HEK293 (cell line): ENCODE data around the gene FPR1.

Experiments used
- CTCF ChIA-PET: fragments of 350-600 bp; formaldehyde crosslinking; extraction: SDS; loops from one replicate; lab custom pipeline; 2021; ENCODE audit warnings: antibody characterized with exemption; lab: Yijun Ruan, JAX
- POLR2A ChIA-PET: fragments of 300-600 bp; formaldehyde crosslinking; extraction: SDS; loops from one replicate; lab custom pipeline; 2020; ENCODE audit warnings: antibody characterized with exemption, inconsistent platforms; lab: Yijun Ruan, JAX
- H3K27ac ChIP-seq: fragments of 200-500 bp; sonication (Bioruptor generic); 2 replicates; pipeline ENCODE4 v1.5.1; 2014; ENCODE audit warnings: low read depth, low read length, control low read depth, inconsistent platforms; ENCODE audit errors: extremely low read depth
- H3K36me3 ChIP-seq, 2 experiments: fragments of 200-500 bp in 1 of 2; sonication (Bioruptor generic) in 1 of 2; 1 replicate in 1 of 2; 2 replicates in 1 of 2; pipeline ENCODE4 v1.5.1; 2014 to 2017; ENCODE audit warnings: inconsistent platforms in 2 of 2, low read length in 2 of 2; ENCODE audit not compliant: control insufficient read depth in 2 of 2, insufficient read depth in 1 of 2
- H3K4me1 ChIP-seq: fragments of 200-500 bp; sonication (Bioruptor generic); 2 replicates; pipeline ENCODE4 v1.5.1; 2014; ENCODE audit warnings: mild to moderate bottlenecking, low read length, inconsistent platforms; ENCODE audit not compliant: control insufficient read depth, insufficient read depth
- H3K4me3 ChIP-seq: 2 replicates; pipeline ENCODE4 v1.5.1; 2011; ENCODE audit warnings: low read depth, mild to moderate bottlenecking, control low read depth, low read length, moderate library complexity
- H3K9me3 ChIP-seq: fragments of 200-500 bp; sonication (Bioruptor generic); 2 replicates; pipeline ENCODE4 v1.5.1; 2014; ENCODE audit warnings: low read depth, low read length, inconsistent platforms; ENCODE audit not compliant: control insufficient read depth, insufficient read depth
- FEZF1 ChIP-seq: fragments of 450-650 bp; formaldehyde crosslinking; IDR thresholded peaks from 2 replicates; pipeline ENCODE4 v1.5.1; 2016; ENCODE audit warnings: missing biosample characterization, missing genetic modification characterization
- HIC1 ChIP-seq: fragments of 450-650 bp; formaldehyde crosslinking; IDR thresholded peaks from 2 replicates; pipeline ENCODE4 v1.5.1; 2016; ENCODE audit warnings: missing biosample characterization, missing genetic modification characterization
- OSR2 ChIP-seq: fragments of 450-650 bp; formaldehyde crosslinking; IDR thresholded peaks from 2 replicates; pipeline ENCODE4 v1.5.1; 2016; ENCODE audit warnings: missing biosample characterization, missing genetic modification characterization
- PRDM2 ChIP-seq: fragments of 450-650 bp; formaldehyde crosslinking; IDR thresholded peaks from 2 replicates; pipeline ENCODE4 v1.5.1; 2016; ENCODE audit warnings: missing biosample characterization, missing genetic modification characterization, borderline replicate concordance
- SP3 ChIP-seq: fragments of 450-650 bp; formaldehyde crosslinking; IDR thresholded peaks from 2 replicates; pipeline ENCODE4 v1.5.1; 2016; ENCODE audit warnings: missing biosample characterization, missing genetic modification characterization
- ZNF280C ChIP-seq: fragments of 450-650 bp; formaldehyde crosslinking; IDR thresholded peaks from 2 replicates; pipeline ENCODE4 v1.5.1; 2016; ENCODE audit warnings: missing biosample characterization, missing genetic modification characterization
- ZNF350 ChIP-seq: fragments of 450-650 bp; formaldehyde crosslinking; IDR thresholded peaks from 2 replicates; pipeline ENCODE4 v1.5.0; 2017; ENCODE audit warnings: missing biosample characterization, mild to moderate bottlenecking, missing genetic modification characterization
- ZNF398 ChIP-seq: fragments of 450-650 bp; formaldehyde crosslinking; IDR thresholded peaks from 2 replicates; pipeline ENCODE4 v1.5.1; 2017; ENCODE audit warnings: missing biosample characterization, missing genetic modification characterization
- ZNF530 ChIP-seq: fragments of 450-650 bp; formaldehyde crosslinking; IDR thresholded peaks from 2 replicates; pipeline ENCODE4 v1.5.1; 2016; ENCODE audit warnings: low read depth, missing biosample characterization, missing genetic modification characterization
- ZNF660 ChIP-seq: fragments of 450-650 bp; IDR thresholded peaks from 2 replicates; pipeline ENCODE4 v1.5.1; 2018; ENCODE audit warnings: missing biosample characterization, mild to moderate bottlenecking, missing genetic modification characterization
- TF ChIP-seq, protein P1 (sequence below): fragments of 450-650 bp; formaldehyde crosslinking; conservative IDR thresholded peaks from 2 replicates; pipeline ENCODE4 v1.5.1; 2016; ENCODE audit warnings: low read depth, missing biosample characterization, missing genetic modification characterization

The FPR1 gene

DNA sequence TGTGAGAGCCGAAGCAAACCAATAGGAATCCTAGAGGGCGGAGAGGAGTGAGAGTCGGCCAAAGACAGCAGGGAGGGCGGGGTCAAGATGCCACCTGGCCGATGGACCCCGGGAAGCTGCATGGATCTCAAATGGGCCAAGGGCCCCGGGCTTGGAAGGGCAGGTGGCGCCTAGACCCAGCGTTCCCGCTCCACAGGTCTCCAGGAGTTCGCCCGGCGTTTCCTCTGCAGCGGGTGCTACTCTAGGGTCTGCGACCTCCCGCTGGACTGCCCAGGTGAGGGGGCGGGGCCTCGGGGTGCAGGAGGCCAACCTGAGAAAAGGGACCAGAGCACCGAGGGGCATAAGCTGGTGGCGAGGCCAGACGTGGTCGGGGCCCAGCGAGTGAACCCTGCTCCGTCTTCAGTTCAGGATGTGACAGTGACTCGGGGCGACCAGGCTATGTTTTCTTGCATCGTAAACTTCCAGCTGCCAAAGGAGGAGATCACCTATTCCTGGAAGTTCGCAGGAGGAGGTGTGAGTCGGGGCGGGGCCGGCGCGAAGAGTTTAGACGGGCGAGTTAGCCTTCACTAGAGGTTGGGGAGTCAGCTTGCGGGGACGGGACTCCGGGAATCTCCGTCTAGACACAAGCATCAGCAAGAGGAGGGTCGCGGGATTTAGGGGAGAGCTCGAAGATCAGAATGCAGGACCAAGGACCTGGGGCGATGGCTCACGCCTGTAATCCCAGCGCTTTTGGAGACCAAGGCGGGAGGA lies 48.7 kb downstream of the FPR1 start:
- ChIA-PET POLR2A (interaction anchor here (1.3 to 4.3 kb wide), 4 partner anchors 8 to 15 kb away, joined by 3 to 30 read pairs (median 14); partner anchors contain the start of gene SPACA6), CTCF (interaction anchor here (0.6 to 1.2 kb wide), 2 partner anchors 28 to 516 kb away, joined by 3 to 4 read pairs; no protein-coding TSS in a partner anchor)
- peaks cover 3% of the 10 kb centered on the region; the same call in 1 of the 2 replicates for H3K4me1 ChIP-seq
- H3K27ac ChIP-seq = no peak overlapping the region
- H3K4me3 ChIP-seq = no peak overlapping the region
- no peaks in the 10 kb centered on the region for H3K9me3 ChIP-seq
- peaks cover 33 to 76% of the 10 kb centered on the region in 2 experiments for H3K36me3 ChIP-seq
- TF ChIP-seq HIC1 (tag by site-specific recombination) (0 out of 2 replicates have a peak, but pooled peaks have one; percentile 16), ZNF280C (no peak)

DNA sequence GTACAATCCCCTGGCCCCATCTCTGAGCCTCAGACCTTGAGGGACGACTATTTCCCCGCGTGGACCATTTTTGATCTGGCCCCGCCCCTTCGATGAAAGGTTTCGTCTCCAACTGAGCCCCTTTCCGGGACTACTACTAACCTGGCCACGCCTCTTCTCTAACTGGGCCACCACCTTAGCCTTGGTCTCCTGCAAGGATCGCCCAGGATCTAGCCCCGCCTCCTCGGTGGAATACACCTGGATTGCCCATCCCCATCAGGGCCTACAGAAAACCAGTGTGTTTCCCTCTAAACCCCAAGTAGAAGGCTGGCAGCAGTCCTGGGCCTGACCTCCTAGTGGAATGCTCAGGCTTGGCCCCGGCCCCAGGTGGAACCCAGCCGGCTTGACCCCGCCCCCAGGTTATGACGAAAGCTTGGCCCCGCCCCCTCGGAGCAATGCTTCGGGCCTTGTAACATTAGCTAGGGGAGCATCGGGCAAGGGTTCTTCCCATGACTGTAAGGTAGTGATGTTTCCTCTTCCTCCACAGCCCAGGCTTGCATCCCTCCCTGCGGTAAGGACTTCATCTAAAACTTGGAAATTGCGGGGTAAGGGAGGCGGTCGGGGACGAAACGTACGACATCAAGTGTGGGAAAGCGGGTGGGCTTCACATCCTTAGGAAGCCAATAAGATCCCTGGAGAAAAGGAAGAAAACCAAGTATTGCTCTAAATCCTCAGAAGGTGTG lies 49.4 kb downstream of the FPR1 start:
- H3K4me3 ChIP-seq = no peak overlapping the region
- peaks cover 32 to 78% of the 10 kb centered on the region in 2 experiments for H3K36me3 ChIP-seq
- CTCF ChIA-PET = interaction anchor here (0.6 to 1.8 kb wide), 2 partner anchors 41 to 76 kb away, joined by 3 to 5 read pairs; no protein-coding TSS in a partner anchor
- H3K4me1 ChIP-seq = peaks cover 3% of the 10 kb centered on the region; the same call in 1 of the 2 replicates
- no peaks in the 10 kb centered on the region for H3K9me3 ChIP-seq
- H3K27ac ChIP-seq = no peak overlapping the region
- POLR2A ChIA-PET = interaction anchor here (2.6 to 4.3 kb wide), 2 partner anchors 12 to 14 kb away, joined by 23 to 30 read pairs; no protein-coding TSS in a partner anchor
- TF ChIP-seq FEZF1 (tag by site-specific recombination) (no peak), OSR2 (no peak), PRDM2 (tag by site-specific recombination) (no peak), ZNF530 (tag by site-specific recombination) (no peak), ZNF660 (tag by site-specific recombination) (no peak), SP3 (tag by site-specific recombination) (no peak), ZNF398 (tag by site-specific recombination) (no peak), ZNF350 (tag by site-specific recombination) (no peak)
- TF ChIP-seq, protein P1, sequence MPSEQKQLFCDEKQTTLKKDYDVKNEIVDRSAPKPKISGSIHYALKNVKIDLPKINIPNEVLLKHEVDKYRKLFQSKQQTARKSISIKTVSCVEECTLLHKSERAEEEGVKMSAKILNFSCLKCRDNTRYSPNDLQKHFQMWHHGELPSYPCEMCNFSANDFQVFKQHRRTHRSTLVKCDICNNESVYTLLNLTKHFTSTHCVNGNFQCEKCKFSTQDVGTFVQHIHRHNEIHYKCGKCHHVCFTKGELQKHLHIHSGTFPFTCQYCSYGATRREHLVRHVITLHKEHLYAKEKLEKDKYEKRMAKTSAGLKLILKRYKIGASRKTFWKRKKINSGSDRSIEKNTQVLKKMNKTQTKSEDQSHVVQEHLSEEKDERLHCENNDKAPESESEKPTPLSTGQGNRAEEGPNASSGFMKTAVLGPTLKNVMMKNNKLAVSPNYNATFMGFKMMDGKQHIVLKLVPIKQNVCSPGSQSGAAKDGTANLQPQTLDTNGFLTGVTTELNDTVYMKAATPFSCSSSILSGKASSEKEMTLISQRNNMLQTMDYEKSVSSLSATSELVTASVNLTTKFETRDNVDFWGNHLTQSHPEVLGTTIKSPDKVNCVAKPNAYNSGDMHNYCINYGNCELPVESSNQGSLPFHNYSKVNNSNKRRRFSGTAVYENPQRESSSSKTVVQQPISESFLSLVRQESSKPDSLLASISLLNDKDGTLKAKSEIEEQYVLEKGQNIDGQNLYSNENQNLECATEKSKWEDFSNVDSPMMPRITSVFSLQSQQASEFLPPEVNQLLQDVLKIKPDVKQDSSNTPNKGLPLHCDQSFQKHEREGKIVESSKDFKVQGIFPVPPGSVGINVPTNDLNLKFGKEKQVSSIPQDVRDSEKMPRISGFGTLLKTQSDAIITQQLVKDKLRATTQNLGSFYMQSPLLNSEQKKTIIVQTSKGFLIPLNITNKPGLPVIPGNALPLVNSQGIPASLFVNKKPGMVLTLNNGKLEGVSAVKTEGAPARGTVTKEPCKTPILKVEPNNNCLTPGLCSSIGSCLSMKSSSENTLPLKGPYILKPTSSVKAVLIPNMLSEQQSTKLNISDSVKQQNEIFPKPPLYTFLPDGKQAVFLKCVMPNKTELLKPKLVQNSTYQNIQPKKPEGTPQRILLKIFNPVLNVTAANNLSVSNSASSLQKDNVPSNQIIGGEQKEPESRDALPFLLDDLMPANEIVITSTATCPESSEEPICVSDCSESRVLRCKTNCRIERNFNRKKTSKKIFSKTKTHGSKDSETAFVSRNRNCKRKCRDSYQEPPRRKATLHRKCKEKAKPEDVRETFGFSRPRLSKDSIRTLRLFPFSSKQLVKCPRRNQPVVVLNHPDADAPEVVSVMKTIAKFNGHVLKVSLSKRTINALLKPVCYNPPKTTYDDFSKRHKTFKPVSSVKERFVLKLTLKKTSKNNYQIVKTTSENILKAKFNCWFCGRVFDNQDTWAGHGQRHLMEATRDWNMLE = no peak
